ENCODE data around the gene RHOT1. TPM values are rescaled to one million over a fixed set of nuclear protein-coding genes. Genes with fewer than 3 reads are reported as not detected.
"Not testable (repeated sequence)": the region's sequence is repeated elsewhere in the genome, so short reads cannot be mapped to it uniquely, and the experiment has no call there.

Gene RHOT1
- total RNA-seq, 1 experiment from 2014 or later: 23.0 TPM

GRCh38 chr17:32116937-32117336, 25.4 kb upstream of the RHOT1 start:
- Mint-ChIP-seq H3K36me3 (ENCODE audit: insufficient read depth, unreplicated experiment) (no peaks in the 10 kb centered on the region), H3K27ac (ENCODE audit: unreplicated experiment) (no peak overlapping the region), H3K4me3 (ENCODE audit: low read depth, unreplicated experiment) (no peak overlapping the region), H3K4me1 (ENCODE audit: low read depth, unreplicated experiment) (peaks cover 7% of the 10 kb centered on the region), H3K27me3 (ENCODE audit: unreplicated experiment) (no peaks in the 10 kb centered on the region), H3K9me3 (ENCODE audit: low read depth, unreplicated experiment) (no peaks in the 10 kb centered on the region)
- intact Hi-C loops (cut with micrococcal nuclease; ENCODE audit: unreplicated experiment): no loop called here
- no peak for DNase-seq
- BruUV-seq (replicated peaks): no TSS peak
- CTCF ChIA-PET: no interaction called here
- TF ChIP-seq CTCF (IDR thresholded peaks at IDR 0.05; ENCODE audit: unreplicated experiment): no peak

- intact Hi-C loops (cut with micrococcal nuclease; ENCODE audit: unreplicated experiment): no loop called here
- no peak overlapping the region for H3K27ac Mint-ChIP-seq (ENCODE audit: unreplicated experiment)
- no peaks in the 10 kb centered on the region for H3K27me3 Mint-ChIP-seq (ENCODE audit: unreplicated experiment)
- H3K9me3 Mint-ChIP-seq (ENCODE audit: low read depth, unreplicated experiment): no peaks in the 10 kb centered on the region
- H3K4me3 Mint-ChIP-seq (ENCODE audit: low read depth, unreplicated experiment): no peak overlapping the region
- BruUV-seq (replicated peaks): no TSS peak
- DNase-seq: no peak
- CTCF ChIA-PET: no interaction called here
- peaks cover 7% of the 10 kb centered on the region for H3K4me1 Mint-ChIP-seq (ENCODE audit: low read depth, unreplicated experiment)
- TF ChIP-seq CTCF (IDR thresholded peaks at IDR 0.05; ENCODE audit: unreplicated experiment): no peak
- H3K36me3 Mint-ChIP-seq (ENCODE audit: insufficient read depth, unreplicated experiment): no peaks in the 10 kb centered on the region
Measured at GRCh38 chr17:32117399-32117798, 24.9 kb upstream of the RHOT1 start.

- CTCF ChIA-PET; H3K4me1 Mint-ChIP-seq (ENCODE audit: low read depth, unreplicated experiment); DNase-seq; intact Hi-C loops (cut with micrococcal nuclease; ENCODE audit: unreplicated experiment); H3K36me3 Mint-ChIP-seq (ENCODE audit: insufficient read depth, unreplicated experiment); BruUV-seq (replicated peaks); H3K27me3 Mint-ChIP-seq (ENCODE audit: unreplicated experiment); H3K4me3 Mint-ChIP-seq (ENCODE audit: low read depth, unreplicated experiment); H3K9me3 Mint-ChIP-seq (ENCODE audit: low read depth, unreplicated experiment); H3K27ac Mint-ChIP-seq (ENCODE audit: unreplicated experiment): not testable (repeated sequence)
Measured at GRCh38 chr17:32118088-32118487, 24.2 kb upstream of the RHOT1 start.

GRCh38 chr17:32118835-32119234, 23.5 kb upstream of the RHOT1 start:
- Mint-ChIP-seq H3K4me1 (ENCODE audit: low read depth, unreplicated experiment) (peaks cover 7% of the 10 kb centered on the region), H3K27me3 (ENCODE audit: unreplicated experiment) (no peaks in the 10 kb centered on the region), H3K4me3 (ENCODE audit: low read depth, unreplicated experiment) (no peak overlapping the region), H3K27ac (ENCODE audit: unreplicated experiment) (no peak overlapping the region), H3K36me3 (ENCODE audit: insufficient read depth, unreplicated experiment) (no peaks in the 10 kb centered on the region), H3K9me3 (ENCODE audit: low read depth, unreplicated experiment) (no peaks in the 10 kb centered on the region)
- no peak for DNase-seq
- intact Hi-C loops (cut with micrococcal nuclease; ENCODE audit: unreplicated experiment): no loop called here
- CTCF ChIA-PET: no interaction called here
- no TSS peak for BruUV-seq (replicated peaks)
- no peak for TF ChIP-seq CTCF (IDR thresholded peaks at IDR 0.05; ENCODE audit: unreplicated experiment)

- H3K4me3 Mint-ChIP-seq (ENCODE audit: low read depth, unreplicated experiment): no peak overlapping the region
- no TSS peak for BruUV-seq (replicated peaks)
- no peaks in the 10 kb centered on the region for H3K27me3 Mint-ChIP-seq (ENCODE audit: unreplicated experiment)
- H3K27ac Mint-ChIP-seq (ENCODE audit: unreplicated experiment): no peak overlapping the region
- peaks cover 11% of the 10 kb centered on the region for H3K4me1 Mint-ChIP-seq (ENCODE audit: low read depth, unreplicated experiment)
- no peaks in the 10 kb centered on the region for H3K36me3 Mint-ChIP-seq (ENCODE audit: insufficient read depth, unreplicated experiment)
- intact Hi-C loops (cut with micrococcal nuclease; ENCODE audit: unreplicated experiment): no loop called here
- CTCF ChIA-PET: interaction anchor here (0.6 kb wide), 1 partner anchor 69 kb away, joined by 5 read pairs; no protein-coding TSS in a partner anchor
- no peaks in the 10 kb centered on the region for H3K9me3 Mint-ChIP-seq (ENCODE audit: low read depth, unreplicated experiment)
- no peak for DNase-seq
- TF ChIP-seq CTCF (IDR thresholded peaks at IDR 0.05; ENCODE audit: unreplicated experiment): no peak
Measured at GRCh38 chr17:32120141-32120540, 22.2 kb upstream of the RHOT1 start.
